Right lobe of liver (tissue), 6 donors: ENCODE measurements around the gene BMERB1. TPM values are rescaled to one million over a fixed set of nuclear protein-coding genes. Genes with fewer than 3 reads are reported as not detected.

ENCODE experiments used
- ATAC-seq, 4 donors: fragments of 200-7000 bp; cut with Tn5 transposase; one replicate each; pipeline ENCODE4 v1.9.1; 2020; ENCODE audit warnings: mild to moderate bottlenecking in 4 of 4, moderate library complexity in 4 of 4
- DNase-seq, 3 donors: peaks; one replicate each; pipeline ENCODE4 v3.0.0-alpha.2; 2020
- H3K27ac ChIP-seq, 3 donors: fragments of 200-600 bp; one replicate each; pipeline ENCODE4 v1.8.0; 2022
- H3K27me3 ChIP-seq, 2 donors: fragments of 200-600 bp; one replicate each; pipeline ENCODE4 v1.8.0; 2022
- H3K36me3 ChIP-seq, 4 donors: fragments of 200-600 bp; sonication (generic) in 1 of 4; one replicate each; pipeline versions ENCODE4 v1.5.1 to v1.8.0; 2017 to 2022; ENCODE audit warnings: control low read depth in 1 of 4
- H3K4me1 ChIP-seq, 4 donors: fragments of 200-600 bp; sonication (generic) in 1 of 4; one replicate each; pipeline versions ENCODE4 v1.5.1 to v1.8.0; 2017 to 2022; ENCODE audit warnings: control low read depth in 1 of 4
- H3K4me3 ChIP-seq, 3 donors: fragments of 200-600 bp; one replicate each; pipeline ENCODE4 v1.8.0; 2022
- H3K9me3 ChIP-seq, 4 donors: fragments of 200-600 bp; sonication (generic) in 1 of 4; one replicate each; pipeline versions ENCODE4 v1.5.1 to v1.8.0; 2017 to 2022; ENCODE audit warnings: control low read depth in 1 of 4
- POLR2A ChIP-seq: fragments of 450-650 bp; IDR thresholded peaks from one replicate; pipeline ENCODE4 v1.6.1; 2017; ENCODE audit warnings: antibody characterized with exemption, mild to moderate bottlenecking
- WGBS: methylation state at CpG from one replicate; pipeline ENCODE4 v1.1.6; 2018; ENCODE audit warnings: low coverage, low lambda C conversion rate; ENCODE audit not compliant: insufficient coverage; ENCODE audit errors: missing lambda C conversion rate; 5-methylcytosine and 5-hydroxymethylcytosine counted together
- intact Hi-C, 2 donors: fragments of 100-400 bp; cut with DNase I; formaldehyde crosslinking; loops; one replicate each; pipeline versions ENCODE4 v1.11.2 to v1.14.1; 2022
- total RNA-seq, 6 experiments: library from RNA; depleted of rRNA in 2 of 6; stranded (reverse); fragments of >200 nt in 2 of 6; fragmentation: NEBNext Ultra II Directional in 3 of 6; extraction: Animal tissue kit (Norgen Biotek cat#: 25700) in 3 of 6; gene quantifications; one replicate each; pipeline versions ENCODE4 v1.1.0 to v1.2.4, GENCODE V29; 2016 to 2023
- TF ChIP-seq, protein P1 (sequence below), 4 donors: fragments of 200-600 bp in 3 of 4; fragments of 450-650 bp in 1 of 4; IDR thresholded peaks; one replicate each; pipeline versions ENCODE4 v1.5.1 to v1.8.0; 2016 to 2022; ENCODE audit warnings: antibody characterized with exemption in 4 of 4, mild to moderate bottlenecking in 2 of 4
- donor health status: DM: no; HTN: yes; CAD: no.
- donor health status: DM: no; HTN: no; CAD: no.
- donor health status: DM: no; HTN: no; CAD: no.
- donor health status: DM: no; HTN: yes; CAD: no.
- donor health status: DM: no; HTN: yes; CAD: no.

Gene BMERB1
- total RNA-seq, 6 experiments from 2014 or later = 7.0 to 24.0 (median 10.5) TPM

DNA sequence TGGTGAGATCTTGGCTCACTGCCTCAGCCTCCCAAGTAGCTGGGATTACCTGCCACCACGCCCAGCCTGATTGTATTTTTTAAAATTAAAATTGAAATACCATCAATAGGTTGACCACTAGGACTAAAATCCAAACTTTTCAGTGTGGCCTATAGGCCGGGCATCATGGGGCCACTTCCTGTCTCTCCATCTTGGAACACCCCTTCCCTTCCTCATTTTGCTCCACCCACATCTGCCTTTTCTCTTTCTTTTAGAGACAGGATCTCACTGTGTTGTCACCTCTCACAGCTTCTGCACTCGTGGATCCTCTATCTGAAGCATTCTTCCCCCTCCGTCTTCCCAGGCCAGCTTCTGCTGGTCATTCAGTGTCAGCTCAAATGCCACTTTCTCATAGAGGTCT lies 57.0 kb downstream of the BMERB1 start:
- H3K36me3 ChIP-seq = no peaks in the 10 kb centered on the region
- DNase-seq (no peak), ATAC-seq (no peak)
- H3K4me1 ChIP-seq = peaks cover 0 to 23% (median 6%) of the 10 kb centered on the region in 4 donors
- no peak for TF ChIP-seq POLR2A
- TF ChIP-seq, protein P1, sequence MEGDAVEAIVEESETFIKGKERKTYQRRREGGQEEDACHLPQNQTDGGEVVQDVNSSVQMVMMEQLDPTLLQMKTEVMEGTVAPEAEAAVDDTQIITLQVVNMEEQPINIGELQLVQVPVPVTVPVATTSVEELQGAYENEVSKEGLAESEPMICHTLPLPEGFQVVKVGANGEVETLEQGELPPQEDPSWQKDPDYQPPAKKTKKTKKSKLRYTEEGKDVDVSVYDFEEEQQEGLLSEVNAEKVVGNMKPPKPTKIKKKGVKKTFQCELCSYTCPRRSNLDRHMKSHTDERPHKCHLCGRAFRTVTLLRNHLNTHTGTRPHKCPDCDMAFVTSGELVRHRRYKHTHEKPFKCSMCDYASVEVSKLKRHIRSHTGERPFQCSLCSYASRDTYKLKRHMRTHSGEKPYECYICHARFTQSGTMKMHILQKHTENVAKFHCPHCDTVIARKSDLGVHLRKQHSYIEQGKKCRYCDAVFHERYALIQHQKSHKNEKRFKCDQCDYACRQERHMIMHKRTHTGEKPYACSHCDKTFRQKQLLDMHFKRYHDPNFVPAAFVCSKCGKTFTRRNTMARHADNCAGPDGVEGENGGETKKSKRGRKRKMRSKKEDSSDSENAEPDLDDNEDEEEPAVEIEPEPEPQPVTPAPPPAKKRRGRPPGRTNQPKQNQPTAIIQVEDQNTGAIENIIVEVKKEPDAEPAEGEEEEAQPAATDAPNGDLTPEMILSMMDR (IDR thresholded peaks at IDR 0.05) = no peak
- 89% methylated on average over 4 of the region's 4 CpGs for WGBS
- intact Hi-C loops = no loop called here
- no peak overlapping the region for H3K4me3 ChIP-seq
- no peak overlapping the region for H3K27ac ChIP-seq
- H3K27me3 ChIP-seq = no peaks in the 10 kb centered on the region
- no peaks in the 10 kb centered on the region for H3K9me3 ChIP-seq

DNA sequence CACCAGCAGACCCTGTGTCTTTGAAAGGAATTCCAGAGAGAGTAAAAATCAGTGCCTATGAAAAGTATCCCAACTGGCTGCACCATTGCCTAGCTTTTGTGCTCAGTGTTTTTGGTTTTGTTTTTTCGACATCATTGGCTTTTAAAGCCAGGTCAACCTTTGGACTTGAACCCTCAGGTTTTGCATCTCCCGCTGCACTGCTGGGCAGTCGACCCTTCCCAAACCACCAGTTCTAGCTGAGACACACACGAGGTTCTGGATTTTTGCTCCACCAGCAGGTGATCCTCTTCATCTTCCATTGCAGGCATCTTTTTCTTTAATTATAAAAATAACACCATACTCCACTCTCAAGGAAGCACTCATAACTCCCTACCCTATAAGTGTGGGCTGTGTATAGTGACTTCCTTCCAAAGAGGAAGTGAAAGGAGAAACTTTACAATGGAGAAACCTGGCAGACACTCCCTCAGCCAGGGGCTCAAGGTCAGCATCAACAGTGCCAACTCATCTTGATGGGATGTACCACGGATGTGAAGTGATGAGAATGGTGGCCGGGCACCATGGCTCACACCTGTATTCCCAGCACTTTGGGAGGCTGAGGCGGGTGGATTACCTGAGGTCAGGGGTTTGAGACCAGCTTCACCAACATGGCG lies 57.8 kb downstream of the BMERB1 start:
- ATAC-seq = no peak
- Histone ChIP-seq H3K27me3 (no peaks in the 10 kb centered on the region), H3K36me3 (no peaks in the 10 kb centered on the region), H3K9me3 (no peaks in the 10 kb centered on the region), H3K4me3 (no peak overlapping the region), H3K27ac (no peak overlapping the region), H3K4me1 (peaks cover 0 to 23% (median 6%) of the 10 kb centered on the region in 4 donors)
- TF ChIP-seq POLR2A = no peak
- TF ChIP-seq, protein P1 (IDR thresholded peaks at IDR 0.05) = no peak
- intact Hi-C loops = no loop called here
- DNase-seq = no peak
- WGBS = 57% methylated on average over 5 of the region's 8 CpGs

DNA sequence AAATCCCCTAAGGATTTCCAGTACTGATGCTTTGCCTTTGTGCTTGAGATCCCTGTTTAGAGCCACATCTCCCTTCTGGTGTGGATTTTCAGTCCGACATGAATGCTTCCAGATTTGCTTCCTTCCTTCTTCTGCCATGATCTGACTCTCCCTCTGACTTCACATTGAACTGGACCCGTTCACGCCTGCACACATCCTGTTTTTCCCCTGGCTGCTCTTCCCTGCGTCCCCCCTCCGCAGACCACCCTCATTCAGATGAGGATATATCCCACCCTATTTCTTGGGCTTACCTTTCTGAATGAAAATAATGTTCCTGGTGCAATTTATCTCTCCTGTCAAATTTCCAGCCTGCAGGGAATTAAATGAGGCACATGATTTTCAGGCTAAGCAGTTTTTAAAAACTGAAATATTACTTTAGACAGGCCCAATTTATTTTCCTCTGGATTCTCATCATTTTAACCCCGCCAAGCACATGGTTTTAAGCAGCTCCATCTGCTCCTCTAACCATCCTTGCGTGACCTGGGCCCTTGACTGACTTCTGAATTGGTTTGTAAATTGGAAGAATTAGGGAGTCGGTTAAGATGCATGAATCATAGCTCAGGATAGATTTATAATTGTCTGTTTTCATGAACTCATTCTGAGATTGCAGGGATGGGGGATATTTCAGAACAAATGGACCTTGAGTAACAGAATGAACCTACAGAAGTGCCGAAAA lies 59.2 kb downstream of the BMERB1 start:
- no peaks in the 10 kb centered on the region for H3K36me3 ChIP-seq
- H3K4me3 ChIP-seq = no peak overlapping the region
- 66% methylated on average over 9 of the region's 9 CpGs for WGBS
- H3K4me1 ChIP-seq = peaks cover 0 to 12% (median 6%) of the 10 kb centered on the region in 4 donors
- no peak for TF ChIP-seq POLR2A
- TF ChIP-seq, protein P1 (IDR thresholded peaks at IDR 0.05) = no peak
- H3K9me3 ChIP-seq = no peaks in the 10 kb centered on the region
- DNase-seq (no peak), ATAC-seq (no peak)
- H3K27ac ChIP-seq = no peak overlapping the region
- intact Hi-C loops = no loop called here
- no peaks in the 10 kb centered on the region for H3K27me3 ChIP-seq

DNA sequence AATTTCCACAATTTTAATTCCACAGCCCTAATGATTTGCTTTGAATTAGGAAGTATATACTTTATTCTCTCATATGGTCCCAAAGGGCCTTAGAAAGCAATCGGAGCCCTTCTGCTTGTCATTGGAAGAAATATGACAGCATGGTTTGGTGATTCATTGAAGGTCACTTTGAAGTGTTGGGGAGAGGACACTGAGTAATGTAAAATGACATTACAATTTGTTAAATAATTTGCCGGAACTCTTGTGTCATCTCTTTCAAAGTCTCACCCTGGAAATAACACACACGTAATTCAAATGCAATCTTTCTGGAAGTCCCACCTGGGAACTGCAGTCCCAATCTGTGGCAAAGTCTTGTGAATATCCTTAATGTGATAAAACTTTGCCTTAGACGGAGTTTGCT lies 59.8 kb downstream of the BMERB1 start:
- peaks cover 0 to 6% (median 3%) of the 10 kb centered on the region in 4 donors for H3K4me1 ChIP-seq
- no peaks in the 10 kb centered on the region for H3K36me3 ChIP-seq
- no peaks in the 10 kb centered on the region for H3K27me3 ChIP-seq
- TF ChIP-seq POLR2A = no peak
- no peak for DNase-seq
- H3K9me3 ChIP-seq = no peaks in the 10 kb centered on the region
- intact Hi-C loops = no loop called here
- no peak overlapping the region for H3K27ac ChIP-seq
- no peak overlapping the region for H3K4me3 ChIP-seq
- ATAC-seq = no peak
- 58% methylated on average over 4 of the region's 4 CpGs for WGBS

DNA sequence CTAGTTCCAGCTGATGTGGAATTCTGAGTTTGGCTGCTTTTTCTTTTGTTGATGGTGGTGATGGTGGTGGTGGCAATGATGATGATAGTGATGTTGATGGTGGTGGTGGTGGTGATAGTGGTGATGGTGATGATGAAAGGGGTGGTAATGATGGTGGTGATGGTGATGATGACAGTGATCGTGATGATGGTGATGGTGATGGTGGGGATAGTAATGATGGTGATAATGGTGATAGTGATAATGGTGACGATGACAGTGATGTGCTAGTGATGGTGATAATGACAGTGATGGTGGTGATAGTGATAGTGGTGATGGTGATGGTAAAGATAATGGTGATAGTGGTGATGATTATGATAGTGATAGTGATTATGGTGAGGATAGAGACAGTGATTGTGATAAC lies 61.5 kb downstream of the BMERB1 start:
- H3K27ac ChIP-seq = no peak overlapping the region
- ATAC-seq (no peak), DNase-seq (no peak)
- intact Hi-C loops = no loop called here
- TF ChIP-seq, protein P1 (IDR thresholded peaks at IDR 0.05) = no peak
- TF ChIP-seq POLR2A = no peak
- 94% methylated on average over 2 of the region's 2 CpGs for WGBS
- no peaks in the 10 kb centered on the region for H3K36me3 ChIP-seq
- H3K27me3 ChIP-seq = no peaks in the 10 kb centered on the region
- no peak overlapping the region for H3K4me3 ChIP-seq
- no peaks in the 10 kb centered on the region for H3K9me3 ChIP-seq
- H3K4me1 ChIP-seq = peaks cover 0 to 7% (median 0%) of the 10 kb centered on the region in 4 donors
